Fibroblast of skin of left biceps (primary cell): Measurements from ENCODE around the gene ADCY5.

Source experiments
- DNase-seq, 2 experiments: peaks; one replicate each; pipeline ENCODE4 v3.0.0-alpha.2; 2013; ENCODE audit warnings: low read depth in 2 of 2

ADCY5 gene

GRCh38 chr3:123429362-123430125 lies 19.3 kb downstream of the ADCY5 start:
- no peak for DNase-seq

GRCh38 chr3:123424999-123425712 lies 23.7 kb downstream of the ADCY5 start:
- DNase-seq = no peak

- no peak for DNase-seq
Observed at GRCh38 chr3:123424321-123424998, 24.4 kb downstream of the ADCY5 start.

GRCh38 chr3:123423806-123424205 lies 25.1 kb downstream of the ADCY5 start:
- no peak for DNase-seq

- DNase-seq = no peak
Observed at GRCh38 chr3:123423031-123423430, 25.9 kb downstream of the ADCY5 start.

GRCh38 chr3:123422457-123422856 lies 26.4 kb downstream of the ADCY5 start:
- no peak for DNase-seq

- no peak for DNase-seq
Observed at GRCh38 chr3:123421353-123422174, 27.3 kb downstream of the ADCY5 start.

- DNase-seq = no peak
Observed at GRCh38 chr3:123420416-123420968, 28.4 kb downstream of the ADCY5 start.

GRCh38 chr3:123419850-123420297 lies 29.0 kb downstream of the ADCY5 start:
- no peak for DNase-seq

GRCh38 chr3:123419181-123419849 lies 29.6 kb downstream of the ADCY5 start:
- DNase-seq = no peak

- DNase-seq = no peak
Observed at GRCh38 chr3:123416647-123417046, 32.2 kb downstream of the ADCY5 start.

- DNase-seq = no peak
Observed at GRCh38 chr3:123416173-123416572, 32.7 kb downstream of the ADCY5 start.

- DNase-seq = no peak
Observed at GRCh38 chr3:123414973-123415775, 33.7 kb downstream of the ADCY5 start.

- DNase-seq = no peak
Observed at GRCh38 chr3:123412811-123413604, 35.9 kb downstream of the ADCY5 start.

- no peak for DNase-seq
Observed at GRCh38 chr3:123412076-123412475, 36.8 kb downstream of the ADCY5 start.

GRCh38 chr3:123411340-123412040 lies 37.4 kb downstream of the ADCY5 start:
- no peak for DNase-seq

- DNase-seq = no peak
Observed at GRCh38 chr3:123410149-123410515, 38.8 kb downstream of the ADCY5 start.

GRCh38 chr3:123409443-123410148 lies 39.3 kb downstream of the ADCY5 start:
- DNase-seq = no peak
